Measurements from ENCODE around the gene C1orf159. TPM values are rescaled to one million over a fixed set of nuclear protein-coding genes. Genes with fewer than 3 reads are reported as not detected.
A peak's percentile ranks its signal among the peaks of the same experiment; 100 is the strongest.

C1orf159 gene
- total and polyA plus RNA-seq, 2 of the 8 experiments (the other 6 are each of a cell fraction or from before 2014, with no cell fraction given), result 10.0 to 10.9 TPM

DNA sequence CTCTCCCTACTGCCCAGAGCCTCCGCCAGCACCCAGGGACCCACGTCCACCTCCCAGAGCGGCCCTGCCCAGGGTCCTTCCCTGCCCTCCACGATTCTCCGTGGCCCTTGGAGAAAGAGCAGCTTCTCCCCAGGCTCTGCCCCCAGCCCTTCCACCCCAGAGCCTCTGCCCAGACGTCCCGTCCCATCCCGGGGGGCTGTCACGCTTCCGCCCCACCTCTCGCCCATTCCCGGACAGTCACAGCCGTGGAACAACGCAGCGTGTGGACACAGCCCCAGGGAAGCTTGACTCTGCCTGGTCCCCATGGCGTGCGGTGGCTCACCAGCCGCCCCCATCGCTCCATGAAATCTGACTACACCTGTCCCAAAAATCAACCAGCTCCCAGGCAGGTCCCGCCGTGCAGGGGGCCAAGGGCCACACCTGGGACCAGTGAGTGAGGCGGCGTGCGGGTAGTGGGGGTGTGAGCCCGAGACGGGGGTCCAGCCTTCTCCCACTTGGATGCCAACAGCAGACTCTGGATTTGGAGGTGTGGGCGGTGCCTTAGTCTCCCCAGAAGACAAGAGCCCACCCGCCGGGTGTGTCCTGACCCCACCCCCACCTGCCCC, 45.3 kb upstream of the C1orf159 start:
- no peak overlapping the region for H4K5ac ChIP-seq (ENCODE audit: insufficient read length, low read depth, low read length)
- peak overlapping the region; percentile 52; the same call in 1 of the 2 replicates for H2BK5ac ChIP-seq (ENCODE audit: low read depth, low read length)
- no peaks in the 10 kb centered on the region; a peak in 2 of 4 replicates for H3K79me2 ChIP-seq (ENCODE audit: control insufficient read depth in 1 of 2, insufficient read depth in 2 of 2, low read length in 2 of 2)
- no peak overlapping the region; the same call in 1 of the 2 replicates for H2BK20ac ChIP-seq (ENCODE audit: low read length)
- H3K14ac ChIP-seq (ENCODE audit: insufficient read length), result no peak overlapping the region
- no peak overlapping the region for H3K23ac ChIP-seq (ENCODE audit: insufficient read length)
- no peaks in the 10 kb centered on the region; the same call in 1 of the 2 replicates for H3K79me1 ChIP-seq (ENCODE audit: low read depth, low read length)
- peaks cover 0 to 45% (median 33%) of the 10 kb centered on the region in 4 experiments; a peak in 6 of 7 replicates for H3K4me1 ChIP-seq (replicated peaks in 1 of 4; ENCODE audit: control insufficient read depth in 3 of 4, insufficient read depth in 4 of 4, low read length in 3 of 4)
- 0 out of 2 replicates have a peak overlapping the region, but pooled peaks have one; percentile 53 for H2AK5ac ChIP-seq (ENCODE audit: low read depth, low read length)
- ChIA-PET POLR2A (ENCODE audit: partially characterized antibody) (interaction anchor here (0.6 to 2.0 kb wide), 4 partner anchors 13 to 145 kb away, joined by 3 to 4 read pairs (median 4); partner anchors contain the start of gene SDF4), CTCF (ENCODE audit: partially characterized antibody) (interaction anchor here (0.8 to 2.2 kb wide), 6 partner anchors 23 to 130 kb away, joined by 3 to 10 read pairs (median 4); no protein-coding TSS in a partner anchor)
- no peak overlapping the region for H3K56ac ChIP-seq (replicated peaks; ENCODE audit: insufficient read length, low read depth, low read length)
- FAIRE-seq (no peak), DNase-seq (ENCODE audit: low read depth in 1 of 2, low spot score in 2 of 2) (no peak)
- H2BK12ac ChIP-seq (ENCODE audit: low read depth, low read length), result peak overlapping the region; percentile 80; the same call in 1 of the 2 replicates
- H3K4me2 ChIP-seq (ENCODE audit: insufficient read depth in 1 of 2, low read depth in 2 of 2, low read length in 2 of 2), result no peak overlapping the region
- no peak overlapping the region for H3K4me3 ChIP-seq (ENCODE audit: extremely low read depth in 1 of 4, insufficient read depth in 2 of 4, low read depth in 3 of 4, low read length in 4 of 4)
- no peaks in the 10 kb centered on the region for H3K9me3 ChIP-seq (ENCODE audit: insufficient read depth in 2 of 2, low read depth in 1 of 2, low read length in 1 of 2)
- H2AFZ ChIP-seq (ENCODE audit: low read length), result no peak overlapping the region
- 93% methylated on average over 28 of the region's 29 CpGs; no CpG with 5 or more reads in 1 of the 2 experiments for WGBS, 2 experiments (ENCODE audit: extremely low coverage in 1 of 2, insufficient coverage in 1 of 2, insufficient read length in 1 of 2, insufficient replicate concordance in 2 of 2, low coverage in 1 of 2, low lambda C conversion rate in 2 of 2, missing lambda C conversion rate in 1 of 2)
- no peaks in the 10 kb centered on the region for H3K36me3 ChIP-seq (ENCODE audit: control insufficient read depth in 2 of 4, insufficient read depth in 4 of 4, low read length in 3 of 4)
- H4K8ac ChIP-seq (ENCODE audit: extremely low read depth, insufficient read depth, low read length), result peak overlapping the region; percentile 38; the same call in 1 of the 2 replicates
- H3K18ac ChIP-seq (ENCODE audit: extremely low read depth, low read length), result peak overlapping the region; percentile 19
- H2BK120ac ChIP-seq (replicated peaks; ENCODE audit: low read depth, low read length), result no peak overlapping the region
- no peaks in the 10 kb centered on the region for H4K20me1 ChIP-seq (replicated peaks in 1 of 2; ENCODE audit: control insufficient read depth in 1 of 2, insufficient read depth in 2 of 2, low read length in 2 of 2)
- no peak overlapping the region for H3K4ac ChIP-seq (replicated peaks; ENCODE audit: insufficient read length, low read depth, low read length)
- H3K9ac ChIP-seq (replicated peaks in 1 of 4; ENCODE audit: extremely low read depth in 1 of 4, low read depth in 3 of 4, low read length in 3 of 4), result no peak overlapping the region
- H2BK15ac ChIP-seq (ENCODE audit: low read length), result peak overlapping the region; percentile 46; the same call in 1 of the 2 replicates
- H3K27me3 ChIP-seq (replicated peaks in 1 of 4; ENCODE audit: control insufficient read depth in 3 of 4, extremely low read depth in 1 of 4, insufficient read depth in 3 of 4, low read length in 3 of 4), result no peaks in the 10 kb centered on the region
- peaks cover 13% of the 10 kb centered on the region; the same call in 1 of the 2 replicates for H3K23me2 ChIP-seq (ENCODE audit: low read depth, low read length)
- peak overlapping the region; percentile 54 for H4K91ac ChIP-seq (replicated peaks; ENCODE audit: insufficient read length, low read length)
- no peak for TF ChIP-seq POLR2AphosphoS5 (IDR thresholded peaks at IDR 0.05; ENCODE audit: low read depth, low read length)
- TF ChIP-seq SP4 (IDR thresholded peaks at IDR 0.05; ENCODE audit: low read length), result no peak
- no peak for TF ChIP-seq SRF (IDR thresholded peaks at IDR 0.05; ENCODE audit: low read depth, low read length)
- TF ChIP-seq JUN (IDR thresholded peaks at IDR 0.05; ENCODE audit: low read depth, low read length), result no peak
- H3K27ac ChIP-seq (ENCODE audit: low read depth, low read length), result no peak overlapping the region

All from H1 (cell line).